SU-DHL-6 (cell line): ENCODE measurements around the gene KBTBD7.

Source experiments
- H2AFZ ChIP-seq: fragments of 200-600 bp; sonication (generic); 2 replicates; pipeline ENCODE4 v1.6.1; 2014; ENCODE audit warnings: low read depth, mild to moderate bottlenecking, moderate library complexity, mixed read lengths, antibody characterized with exemption, low read length; ENCODE audit not compliant: severe bottlenecking
- H3F3A ChIP-seq: fragments of 200-600 bp; shearing (Covaris generic); 2 replicates; pipeline ENCODE4 v1.6.0; 2016; ENCODE audit warnings: antibody characterized with exemption, mild to moderate bottlenecking; ENCODE audit not compliant: insufficient read depth
- H3K27ac ChIP-seq: fragments of 200-600 bp; sonication (generic); 2 replicates; pipeline ENCODE4 v1.5.1; 2016; ENCODE audit warnings: low read depth, mild to moderate bottlenecking, low read length, moderate library complexity, mixed read lengths
- H3K27me3 ChIP-seq: fragments of 200-600 bp; sonication (generic), shearing (Covaris generic); 2 replicates; pipeline ENCODE4 v1.6.0; 2014; ENCODE audit warnings: mild to moderate bottlenecking, low read length
- H3K36me3 ChIP-seq: fragments of 200-600 bp; sonication (generic); 2 replicates; pipeline ENCODE4 v1.6.1; 2014; ENCODE audit warnings: mild to moderate bottlenecking, low read length, mixed read lengths
- H3K4me2 ChIP-seq: fragments of 300-600, 200-600 bp; shearing (Covaris generic), sonication (generic); 2 replicates; pipeline ENCODE4 v1.6.0; 2014; ENCODE audit warnings: low read length, low read depth, mild to moderate bottlenecking; ENCODE audit not compliant: poor library complexity, severe bottlenecking
- H3K4me3 ChIP-seq: fragments of 200-600 bp; sonication (generic); 2 replicates; pipeline ENCODE4 v1.5.1; 2014; ENCODE audit warnings: antibody characterized with exemption, low read length, mild to moderate bottlenecking, mixed read lengths; ENCODE audit not compliant: insufficient read depth, poor library complexity, severe bottlenecking
- H3K79me2 ChIP-seq: fragments of 200-600 bp; sonication (generic); 2 replicates; pipeline ENCODE4 v1.6.1; 2014; ENCODE audit warnings: mild to moderate bottlenecking, low read length, moderate library complexity; ENCODE audit not compliant: insufficient read depth
- H3K9ac ChIP-seq: fragments of 200-600 bp; sonication (generic); 2 replicates; pipeline ENCODE4 v1.7.0; 2014; ENCODE audit warnings: mild to moderate bottlenecking, low read length
- H3K9me2 ChIP-seq: fragments of 200-600 bp; sonication (generic); replicated peaks from 2 replicates; pipeline ENCODE4 v1.6.1; 2014; ENCODE audit warnings: low read length; ENCODE audit not compliant: insufficient read depth
- H3K9me3 ChIP-seq: fragments of 200-600 bp; sonication (generic); 2 replicates; pipeline ENCODE4 v1.6.1; 2014; ENCODE audit warnings: low read length, mixed read lengths; ENCODE audit not compliant: insufficient read depth
- H4K20me1 ChIP-seq: fragments of 200-600 bp; sonication (generic); 2 replicates; pipeline ENCODE4 v1.6.1; 2014; ENCODE audit warnings: low read depth, mild to moderate bottlenecking, antibody characterized with exemption, low read length, moderate library complexity, mixed read lengths
- CTCF ChIP-seq: fragments of 200-600 bp; sonication (generic); IDR thresholded peaks from one replicate; pipeline ENCODE4 v1.5.1; 2017; ENCODE audit warnings: antibody characterized with exemption, mild to moderate bottlenecking, low read length, moderate library complexity; ENCODE audit not compliant: insufficient read depth, poor library complexity, severe bottlenecking
- EZH2phosphoT487 ChIP-seq: fragments of 200-600 bp; sonication (generic), shearing (Covaris generic); conservative IDR thresholded peaks from 2 replicates; pipeline ENCODE4 v1.6.1; 2018; ENCODE audit warnings: mild to moderate bottlenecking, antibody characterized with exemption, low read length, moderate library complexity, mixed read lengths

Gene KBTBD7

GRCh38 chr13:41232578-41233480, 38.5 kb upstream of the KBTBD7 start:
- TF ChIP-seq EZH2phosphoT487 (no peak), CTCF (no peak)
- Histone ChIP-seq H3K27me3 (no peaks in the 10 kb centered on the region), H3K36me3 (peaks cover 7% of the 10 kb centered on the region; the same call in 1 of the 2 replicates), H4K20me1 (no peaks in the 10 kb centered on the region), H2AFZ (no peak overlapping the region), H3K9ac (0 out of 2 replicates have a peak overlapping the region, but pooled peaks have one; percentile 5), H3K27ac (peak overlapping the region; percentile 54), H3F3A (peaks cover 5% of the 10 kb centered on the region; the same call in 1 of the 2 replicates), H3K79me2 (no peaks in the 10 kb centered on the region), H3K9me3 (no peaks in the 10 kb centered on the region), H3K9me2 (no peaks in the 10 kb centered on the region), H3K4me2 (peak overlapping the region; percentile 27), H3K4me3 (no peak overlapping the region)

- H3K9me3 ChIP-seq, result no peaks in the 10 kb centered on the region
- H3F3A ChIP-seq, result peaks cover 5% of the 10 kb centered on the region; the same call in 1 of the 2 replicates
- no peak overlapping the region for H3K9ac ChIP-seq
- no peak overlapping the region for H2AFZ ChIP-seq
- peak overlapping the region; percentile 54 for H3K27ac ChIP-seq
- TF ChIP-seq EZH2phosphoT487, result no peak
- no peak for TF ChIP-seq CTCF
- no peaks in the 10 kb centered on the region for H3K79me2 ChIP-seq
- no peaks in the 10 kb centered on the region for H3K27me3 ChIP-seq
- H3K36me3 ChIP-seq, result peaks cover 7% of the 10 kb centered on the region; the same call in 1 of the 2 replicates
- no peak overlapping the region for H3K4me3 ChIP-seq
- no peak overlapping the region for H3K4me2 ChIP-seq
- no peaks in the 10 kb centered on the region for H4K20me1 ChIP-seq
- H3K9me2 ChIP-seq, result no peaks in the 10 kb centered on the region
Observed at GRCh38 chr13:41231786-41232185, 37.4 kb upstream of the KBTBD7 start.

GRCh38 chr13:41231025-41231677, 36.8 kb upstream of the KBTBD7 start:
- Histone ChIP-seq H2AFZ (no peak overlapping the region), H3K9me3 (no peaks in the 10 kb centered on the region), H3K27ac (no peak overlapping the region), H4K20me1 (no peaks in the 10 kb centered on the region), H3K9me2 (no peaks in the 10 kb centered on the region), H3K9ac (no peak overlapping the region), H3K27me3 (no peaks in the 10 kb centered on the region), H3K36me3 (peaks cover 7% of the 10 kb centered on the region; the same call in 1 of the 2 replicates), H3K4me2 (no peak overlapping the region), H3K4me3 (no peak overlapping the region), H3K79me2 (no peaks in the 10 kb centered on the region), H3F3A (peaks cover 5% of the 10 kb centered on the region; the same call in 1 of the 2 replicates)
- TF ChIP-seq CTCF (no peak), EZH2phosphoT487 (no peak)
